HG03066 (cell line): ENCODE measurements around the gene GUCY2C.

ENCODE experiments used
- ATAC-seq: cut with Tn5 transposase; IDR thresholded peaks from one replicate; pipeline ENCODE4 v1.9.1; 2021; ENCODE audit warnings: low read depth; ENCODE audit not compliant: unreplicated experiment

GUCY2C gene

GRCh38 chr12:14576896-14577295, 119.5 kb downstream of the GUCY2C start:
- ATAC-seq, result no peak

GRCh38 chr12:14575585-14575984, 120.8 kb downstream of the GUCY2C start:
- ATAC-seq, result no peak

- ATAC-seq, result no peak
Measured at GRCh38 chr12:14573118-14573517, 123.3 kb downstream of the GUCY2C start.

- ATAC-seq, result no peak
Measured at GRCh38 chr12:14572401-14572800, 124.0 kb downstream of the GUCY2C start.

GRCh38 chr12:14571779-14572178, 124.6 kb downstream of the GUCY2C start:
- ATAC-seq, result no peak

- ATAC-seq, result no peak
Measured at GRCh38 chr12:14570231-14570630, 126.2 kb downstream of the GUCY2C start.

- peak; percentile 55 for ATAC-seq
Measured at GRCh38 chr12:14567351-14568162, 128.8 kb downstream of the GUCY2C start, which contains the start of gene PLBD1. Gene PLBD1, minus strand, starts transcription at chr12:14567883. Its CDS starts 187 bp downstream, at chr12:14567696.

- no peak for ATAC-seq
Measured at GRCh38 chr12:14564336-14564959, 132.0 kb downstream of the GUCY2C start.

GRCh38 chr12:14563046-14563445, 133.4 kb downstream of the GUCY2C start:
- no peak for ATAC-seq
